ENCODE data around the gene ENOX1.
"Not testable (repeated sequence)": the region's sequence is repeated elsewhere in the genome, so short reads cannot be mapped to it uniquely, and the experiment has no call there.

Gene ENOX1

GRCh38 chr13:43424412-43424811, 362.4 kb downstream of the ENOX1 start:
- H3K4me1 ChIP-seq (ENCODE audit: control insufficient read depth, insufficient read depth, low read depth, low read length): no peaks in the 10 kb centered on the region
- H3K14ac ChIP-seq (ENCODE audit: low read length in 2 of 2): no peak overlapping the region
- H3K18ac ChIP-seq (ENCODE audit: low read depth in 1 of 2, low read length in 2 of 2): no peak overlapping the region
- no peak overlapping the region for H4K91ac ChIP-seq (ENCODE audit: low read length)
- WGBS: 94% methylated on average over 3 of the region's 3 CpGs
- no peak overlapping the region for H2BK15ac ChIP-seq (ENCODE audit: low read depth, poor library complexity, severe bottlenecking)
- no peak overlapping the region for H3K4ac ChIP-seq (ENCODE audit: low read depth in 1 of 2, low read length in 2 of 2)
- no peaks in the 10 kb centered on the region for H3K27me3 ChIP-seq (ENCODE audit: control insufficient read depth in 1 of 2, insufficient read depth in 1 of 2, low read length in 2 of 2)
- DNase-seq: no peak
- H3K36me3 ChIP-seq (ENCODE audit: control insufficient read depth in 1 of 2, insufficient read depth in 2 of 2, low read depth in 1 of 2, low read length in 2 of 2): no peaks in the 10 kb centered on the region
- no peak overlapping the region for H3K4me2 ChIP-seq (ENCODE audit: low read length, poor library complexity, severe bottlenecking)
- H3K79me1 ChIP-seq (replicated peaks; ENCODE audit: low read length, poor library complexity, severe bottlenecking): no peaks in the 10 kb centered on the region
- H2AFZ ChIP-seq (ENCODE audit: low read depth, low read length): no peak overlapping the region
- no peak overlapping the region for H3K27ac ChIP-seq (ENCODE audit: low read length, poor library complexity, severe bottlenecking)
- H3K9ac ChIP-seq (ENCODE audit: low read length): no peak overlapping the region
- peaks cover 7% of the 10 kb centered on the region for H3K9me3 ChIP-seq (ENCODE audit: control insufficient read depth, low read length)
- no peak overlapping the region for H3K23ac ChIP-seq (ENCODE audit: low read length in 2 of 2)
- H2BK5ac ChIP-seq (ENCODE audit: low read depth, low read length, poor library complexity, severe bottlenecking): no peak overlapping the region
- H4K8ac ChIP-seq (ENCODE audit: low read length): no peak overlapping the region
- no peak overlapping the region for H2BK120ac ChIP-seq (ENCODE audit: low read depth, low read length)
- no peak overlapping the region for H2BK12ac ChIP-seq (ENCODE audit: low read length in 2 of 2)
- no peak overlapping the region for H2AK5ac ChIP-seq (ENCODE audit: low read length, severe bottlenecking)
- H3K4me3 ChIP-seq (ENCODE audit: insufficient read depth in 1 of 2, low read depth in 1 of 2, low read length in 2 of 2): no peak overlapping the region

GRCh38 chr13:43422116-43422515, 364.7 kb downstream of the ENOX1 start:
- H3K27ac ChIP-seq (ENCODE audit: low read length, poor library complexity, severe bottlenecking): no peak overlapping the region
- no peaks in the 10 kb centered on the region for H3K36me3 ChIP-seq (ENCODE audit: control insufficient read depth in 1 of 2, insufficient read depth in 2 of 2, low read depth in 1 of 2, low read length in 2 of 2)
- H3K4me3 ChIP-seq (ENCODE audit: insufficient read depth in 1 of 2, low read depth in 1 of 2, low read length in 2 of 2): no peak overlapping the region
- no peak overlapping the region for H3K23ac ChIP-seq (ENCODE audit: low read length in 2 of 2)
- H3K18ac ChIP-seq (ENCODE audit: low read depth in 1 of 2, low read length in 2 of 2): no peak overlapping the region
- no peak overlapping the region for H2BK120ac ChIP-seq (ENCODE audit: low read depth, low read length)
- no peak overlapping the region for H3K4ac ChIP-seq (ENCODE audit: low read depth in 1 of 2, low read length in 2 of 2)
- H3K79me1 ChIP-seq (replicated peaks; ENCODE audit: low read length, poor library complexity, severe bottlenecking): no peaks in the 10 kb centered on the region
- no peak overlapping the region for H3K4me2 ChIP-seq (ENCODE audit: low read length, poor library complexity, severe bottlenecking)
- H3K27me3 ChIP-seq (ENCODE audit: control insufficient read depth in 1 of 2, insufficient read depth in 1 of 2, low read length in 2 of 2): no peaks in the 10 kb centered on the region
- H2BK15ac ChIP-seq (ENCODE audit: low read depth, poor library complexity, severe bottlenecking): no peak overlapping the region
- no peak for DNase-seq
- no peak overlapping the region for H3K9ac ChIP-seq (ENCODE audit: low read length)
- H3K14ac ChIP-seq (ENCODE audit: low read length in 2 of 2): no peak overlapping the region
- H2AK5ac ChIP-seq (ENCODE audit: low read length, severe bottlenecking): no peak overlapping the region
- H4K8ac ChIP-seq (ENCODE audit: low read length): no peak overlapping the region
- no peak overlapping the region for H2BK5ac ChIP-seq (ENCODE audit: low read depth, low read length, poor library complexity, severe bottlenecking)
- H2AFZ ChIP-seq (ENCODE audit: low read depth, low read length): no peak overlapping the region
- H2BK12ac ChIP-seq (ENCODE audit: low read length in 2 of 2): no peak overlapping the region
- H3K9me3 ChIP-seq (ENCODE audit: control insufficient read depth, low read length): peaks cover 7% of the 10 kb centered on the region
- H3K4me1 ChIP-seq (ENCODE audit: control insufficient read depth, insufficient read depth, low read depth, low read length): no peaks in the 10 kb centered on the region
- H4K91ac ChIP-seq (ENCODE audit: low read length): no peak overlapping the region

- not testable (repeated sequence) for H3K79me1 ChIP-seq (replicated peaks; ENCODE audit: low read length, poor library complexity, severe bottlenecking); H3K9ac ChIP-seq (ENCODE audit: low read length); H3K36me3 ChIP-seq (ENCODE audit: control insufficient read depth in 1 of 2, insufficient read depth in 2 of 2, low read depth in 1 of 2, low read length in 2 of 2); H2AFZ ChIP-seq (ENCODE audit: low read depth, low read length); H4K8ac ChIP-seq (ENCODE audit: low read length); H3K4me1 ChIP-seq (ENCODE audit: control insufficient read depth, insufficient read depth, low read depth, low read length); H2BK120ac ChIP-seq (ENCODE audit: low read depth, low read length); H3K4me2 ChIP-seq (ENCODE audit: low read length, poor library complexity, severe bottlenecking); H3K9me3 ChIP-seq (ENCODE audit: control insufficient read depth, low read length); H3K27me3 ChIP-seq (ENCODE audit: control insufficient read depth in 1 of 2, insufficient read depth in 1 of 2, low read length in 2 of 2); H4K91ac ChIP-seq (ENCODE audit: low read length); H3K4ac ChIP-seq (ENCODE audit: low read depth in 1 of 2, low read length in 2 of 2); H2AK5ac ChIP-seq (ENCODE audit: low read length, severe bottlenecking); DNase-seq; H3K14ac ChIP-seq (ENCODE audit: low read length in 2 of 2); H3K23ac ChIP-seq (ENCODE audit: low read length in 2 of 2); H2BK5ac ChIP-seq (ENCODE audit: low read depth, low read length, poor library complexity, severe bottlenecking); H3K18ac ChIP-seq (ENCODE audit: low read depth in 1 of 2, low read length in 2 of 2); H3K27ac ChIP-seq (ENCODE audit: low read length, poor library complexity, severe bottlenecking); H2BK12ac ChIP-seq (ENCODE audit: low read length in 2 of 2); H2BK15ac ChIP-seq (ENCODE audit: low read depth, poor library complexity, severe bottlenecking); H3K4me3 ChIP-seq (ENCODE audit: insufficient read depth in 1 of 2, low read depth in 1 of 2, low read length in 2 of 2)
- 98% methylated on average over 21 of the region's 22 CpGs for WGBS
Observed at GRCh38 chr13:43416842-43417241, 369.9 kb downstream of the ENOX1 start.

- H3K4me2 ChIP-seq (ENCODE audit: low read length, poor library complexity, severe bottlenecking); H3K23ac ChIP-seq (ENCODE audit: low read length in 2 of 2); H4K91ac ChIP-seq (ENCODE audit: low read length); H3K27me3 ChIP-seq (ENCODE audit: control insufficient read depth in 1 of 2, insufficient read depth in 1 of 2, low read length in 2 of 2); H3K14ac ChIP-seq (ENCODE audit: low read length in 2 of 2); H3K4me3 ChIP-seq (ENCODE audit: insufficient read depth in 1 of 2, low read depth in 1 of 2, low read length in 2 of 2); H3K4ac ChIP-seq (ENCODE audit: low read depth in 1 of 2, low read length in 2 of 2); DNase-seq; H2BK15ac ChIP-seq (ENCODE audit: low read depth, poor library complexity, severe bottlenecking); H3K4me1 ChIP-seq (ENCODE audit: control insufficient read depth, insufficient read depth, low read depth, low read length); H3K27ac ChIP-seq (ENCODE audit: low read length, poor library complexity, severe bottlenecking); H2BK12ac ChIP-seq (ENCODE audit: low read length in 2 of 2); H2AFZ ChIP-seq (ENCODE audit: low read depth, low read length); H3K9me3 ChIP-seq (ENCODE audit: control insufficient read depth, low read length); H3K79me1 ChIP-seq (replicated peaks; ENCODE audit: low read length, poor library complexity, severe bottlenecking); H4K8ac ChIP-seq (ENCODE audit: low read length); H2BK120ac ChIP-seq (ENCODE audit: low read depth, low read length); H3K9ac ChIP-seq (ENCODE audit: low read length); H2AK5ac ChIP-seq (ENCODE audit: low read length, severe bottlenecking); H3K18ac ChIP-seq (ENCODE audit: low read depth in 1 of 2, low read length in 2 of 2); H2BK5ac ChIP-seq (ENCODE audit: low read depth, low read length, poor library complexity, severe bottlenecking): not testable (repeated sequence)
- 96% methylated on average over 21 of the region's 21 CpGs for WGBS
- peaks cover 0 to 11% of the 10 kb centered on the region in 2 experiments for H3K36me3 ChIP-seq (ENCODE audit: control insufficient read depth in 1 of 2, insufficient read depth in 2 of 2, low read depth in 1 of 2, low read length in 2 of 2)
Observed at GRCh38 chr13:43416408-43416807, 370.4 kb downstream of the ENOX1 start.

Data from mesenchymal stem cell (in vitro differentiated cells and primary cell).